H1 (cell line): ENCODE measurements around the gene VWA1. TPM values are rescaled to one million over a fixed set of nuclear protein-coding genes. Genes with fewer than 3 reads are reported as not detected.

Experiments used
- CTCF ChIA-PET: fragments of 300-600 bp; sonication (Branson Sonifier 250); formaldehyde crosslinking; loops from one replicate; lab custom pipeline; 2021; ENCODE audit not compliant: partially characterized antibody; lab: Charles Lee
- POLR2A ChIA-PET: fragments of 300-600 bp; sonication (Branson Sonifier 250); formaldehyde crosslinking; loops from one replicate; lab custom pipeline; 2021; ENCODE audit warnings: inconsistent platforms; ENCODE audit not compliant: partially characterized antibody; lab: Charles Lee
- DNase-seq, 2 experiments: peaks; one replicate each; pipeline versions ENCODE4 v3.0.0 to v3.0.0-alpha.2; 2010 to 2022; ENCODE audit warnings: low spot score in 2 of 2, low read depth in 1 of 2, mixed read lengths in 1 of 2
- FAIRE-seq: peaks from 2 replicates; lab custom pipeline; 2011; peaks lifted over from hg19 to GRCh38; lab: Jason Lieb, UNC
- H2AFZ ChIP-seq: 2 replicates; pipeline ENCODE4 v1.8.1; 2012; ENCODE audit warnings: low read length, inconsistent platforms
- H2AK5ac ChIP-seq: 2 replicates; pipeline ENCODE4 v1.6.1; 2013; ENCODE audit warnings: low read depth, low read length
- H2BK120ac ChIP-seq: replicated peaks from 2 replicates; pipeline ENCODE3; 2013; ENCODE audit warnings: low read depth, low read length, inconsistent platforms
- H2BK12ac ChIP-seq: 2 replicates; pipeline ENCODE4 v1.6.1; 2013; ENCODE audit warnings: low read depth, low read length
- H2BK15ac ChIP-seq: 2 replicates; pipeline ENCODE4 v1.6.1; 2013; ENCODE audit warnings: low read length
- H2BK20ac ChIP-seq: 2 replicates; pipeline ENCODE4 v1.6.1; 2013; ENCODE audit warnings: low read length
- H2BK5ac ChIP-seq: 2 replicates; pipeline ENCODE4 v1.6.1; 2013; ENCODE audit warnings: low read depth, low read length
- H3K14ac ChIP-seq: 2 replicates; pipeline ENCODE4 v1.6.1; 2013; ENCODE audit warnings: inconsistent platforms; ENCODE audit not compliant: insufficient read length
- H3K18ac ChIP-seq: 2 replicates; pipeline ENCODE4 v1.6.1; 2013; ENCODE audit warnings: low read length; ENCODE audit errors: extremely low read depth
- H3K23ac ChIP-seq: 2 replicates; pipeline ENCODE4 v1.6.1; 2013; ENCODE audit warnings: inconsistent platforms; ENCODE audit not compliant: insufficient read length
- H3K23me2 ChIP-seq: 2 replicates; pipeline ENCODE4 v1.6.1; 2013; ENCODE audit warnings: low read depth, low read length
- H3K27ac ChIP-seq: 2 replicates; pipeline ENCODE4 v1.6.1; 2011; ENCODE audit warnings: low read depth, low read length, inconsistent platforms
- H3K27me3 ChIP-seq, 4 experiments: replicated peaks in 1 of 4; 1 replicate in 1 of 4; 2 replicates in 3 of 4; pipeline versions ENCODE4 v1.6.1 to v1.8.1; 2011 to 2013; ENCODE audit warnings: low read length in 3 of 4, mild to moderate bottlenecking in 3 of 4, inconsistent platforms in 2 of 4, mixed read lengths in 2 of 4, moderate library complexity in 1 of 4; ENCODE audit not compliant: control insufficient read depth in 3 of 4, insufficient read depth in 3 of 4; ENCODE audit errors: extremely low read depth in 1 of 4
- H3K36me3 ChIP-seq, 4 experiments: 2 replicates each; pipeline versions ENCODE4 v1.6.1 to v1.8.1; 2011 to 2013; ENCODE audit warnings: mild to moderate bottlenecking in 4 of 4, low read length in 3 of 4, moderate library complexity in 2 of 4, control low read depth in 1 of 4, inconsistent platforms in 1 of 4; ENCODE audit not compliant: insufficient read depth in 4 of 4, control insufficient read depth in 2 of 4
- H3K4ac ChIP-seq: replicated peaks from 2 replicates; pipeline ENCODE3; 2013; ENCODE audit warnings: low read length, low read depth, mixed read lengths, inconsistent platforms; ENCODE audit not compliant: insufficient read length
- H3K4me1 ChIP-seq, 4 experiments: replicated peaks in 1 of 4; 1 replicate in 1 of 4; 2 replicates in 3 of 4; pipeline versions ENCODE4 v1.6.1 to v1.8.1; 2011 to 2013; ENCODE audit warnings: low read length in 3 of 4, inconsistent platforms in 2 of 4, mixed read lengths in 1 of 4; ENCODE audit not compliant: insufficient read depth in 4 of 4, control insufficient read depth in 3 of 4
- H3K4me2 ChIP-seq, 2 experiments: 2 replicates each; pipeline versions ENCODE4 v1.6.1 to v1.8.1; 2011 to 2013; ENCODE audit warnings: low read depth in 2 of 2, low read length in 2 of 2, control low read depth in 1 of 2, inconsistent platforms in 1 of 2, mild to moderate bottlenecking in 1 of 2; ENCODE audit not compliant: insufficient read depth in 1 of 2
- H3K4me3 ChIP-seq, 4 experiments: fragments of 200-600, 300-600 bp in 1 of 4; sonication (generic), shearing (Covaris generic), sonication (Bioruptor Twin) in 1 of 4; 2 replicates each; pipeline versions ENCODE4 v1.5.1 to v1.8.1; 2011 to 2016; ENCODE audit warnings: low read length in 4 of 4, low read depth in 3 of 4, control low read depth in 2 of 4, inconsistent platforms in 2 of 4, mild to moderate bottlenecking in 2 of 4, mixed read lengths in 1 of 4, moderate library complexity in 1 of 4; ENCODE audit not compliant: insufficient read depth in 2 of 4; ENCODE audit errors: extremely low read depth in 1 of 4
- H3K56ac ChIP-seq: replicated peaks from 2 replicates; pipeline ENCODE3; 2013; ENCODE audit warnings: low read depth, mild to moderate bottlenecking, mixed read lengths, low read length, inconsistent platforms; ENCODE audit not compliant: insufficient read length
- H3K79me1 ChIP-seq: 2 replicates; pipeline ENCODE4 v1.6.1; 2013; ENCODE audit warnings: low read depth, low read length, control low read depth
- H3K79me2 ChIP-seq, 2 experiments: 2 replicates each; pipeline versions ENCODE4 v1.6.1 to v1.8.1; 2012 to 2013; ENCODE audit warnings: low read length in 2 of 2, mild to moderate bottlenecking in 2 of 2, inconsistent platforms in 1 of 2; ENCODE audit not compliant: insufficient read depth in 2 of 2, control insufficient read depth in 1 of 2
- H3K9ac ChIP-seq, 4 experiments: replicated peaks in 1 of 4; 1 replicate in 1 of 4; 2 replicates in 3 of 4; pipeline versions ENCODE4 v1.6.1 to v1.8.1; 2011 to 2013; ENCODE audit warnings: low read depth in 3 of 4, low read length in 3 of 4, control low read depth in 2 of 4, mild to moderate bottlenecking in 2 of 4, moderate library complexity in 2 of 4, inconsistent platforms in 1 of 4; ENCODE audit errors: extremely low read depth in 1 of 4
- H3K9me3 ChIP-seq, 2 experiments: 2 replicates each; pipeline versions ENCODE4 v1.6.1 to v1.8.1; 2012 to 2013; ENCODE audit warnings: mild to moderate bottlenecking in 2 of 2, moderate library complexity in 2 of 2, control low read depth in 1 of 2, inconsistent platforms in 1 of 2, low read depth in 1 of 2, low read length in 1 of 2, mixed read lengths in 1 of 2; ENCODE audit not compliant: insufficient read depth in 2 of 2
- H4K20me1 ChIP-seq, 2 experiments: replicated peaks in 1 of 2; 2 replicates each; pipeline versions ENCODE3 to v1.8.1; 2011 to 2013; ENCODE audit warnings: inconsistent platforms in 2 of 2, low read length in 2 of 2, mild to moderate bottlenecking in 1 of 2; ENCODE audit not compliant: insufficient read depth in 2 of 2, control insufficient read depth in 1 of 2
- H4K5ac ChIP-seq: 2 replicates; pipeline ENCODE4 v1.6.1; 2013; ENCODE audit warnings: low read length, low read depth, mixed read lengths, inconsistent platforms; ENCODE audit not compliant: insufficient read length
- H4K8ac ChIP-seq: 2 replicates; pipeline ENCODE4 v1.8.0; 2013; ENCODE audit warnings: mild to moderate bottlenecking, moderate library complexity, low read length, inconsistent platforms; ENCODE audit not compliant: insufficient read depth; ENCODE audit errors: extremely low read depth
- H4K91ac ChIP-seq: replicated peaks from 2 replicates; pipeline ENCODE3; 2013; ENCODE audit warnings: low read length, mixed read lengths, inconsistent platforms; ENCODE audit not compliant: insufficient read length
- ASH2L ChIP-seq: fragments of 200-600, 300-600 bp; sonication (generic); IDR thresholded peaks from one replicate; pipeline ENCODE4 v1.7.1; 2017; ENCODE audit warnings: low read length
- KDM4A ChIP-seq: IDR thresholded peaks from one replicate; pipeline ENCODE4 v1.7.1; 2012; ENCODE audit warnings: low read depth, mild to moderate bottlenecking, moderate library complexity, low read length, inconsistent platforms; ENCODE audit not compliant: severe bottlenecking
- POLR2AphosphoS5 ChIP-seq: IDR thresholded peaks from 2 replicates; pipeline ENCODE4 v1.6.1; 2011; ENCODE audit warnings: low read depth, low read length
- TBP ChIP-seq: IDR thresholded peaks from 2 replicates; pipeline ENCODE4 v1.6.1; 2011; ENCODE audit warnings: low read depth, low read length, improper control_type of control experiment
- WGBS, 2 experiments: shearing (Covaris generic) in 1 of 2; methylation state at CpG; one replicate each; pipeline versions ENCODE4 v1.1.6 to v1.1.7; 2013 to 2015; ENCODE audit warnings: low lambda C conversion rate in 2 of 2, mixed read lengths in 2 of 2, inconsistent platforms in 1 of 2, low coverage in 1 of 2, missing lambda C conversion rate in 1 of 2; ENCODE audit not compliant: insufficient replicate concordance in 2 of 2, insufficient coverage in 1 of 2, insufficient read length in 1 of 2; ENCODE audit errors: extremely low coverage in 1 of 2, missing lambda C conversion rate in 1 of 2; 5-methylcytosine and 5-hydroxymethylcytosine counted together
- polyA plus RNA-seq, 7 experiments: library from polyadenylated mRNA; depleted of rRNA in 3 of 7; stranded (reverse) in 5 of 7; unstranded in 2 of 7; fragments of >200 nt in 5 of 7; fragments of 200-250 nt in 2 of 7; gene quantifications; 1 replicate in 5 of 7; 2 replicates in 1 of 7; 4 replicates in 1 of 7; pipeline versions ENCODE4 v1.2.1 to v1.2.3, GENCODE V29; 2011 to 2013; ENCODE audit warnings: missing spikeins in 2 of 7, mixed read lengths in 2 of 7
- total RNA-seq: library from RNA; stranded (reverse); fragmentation: NEBNext Ultra II Directional; extraction: Animal tissue kit (Norgen Biotek cat#: 25700); gene quantifications from 2 replicates; pipeline ENCODE4 v1.2.1, GENCODE V29; 2021

VWA1 gene
- total and polyA plus RNA-seq, 2 of the 8 experiments (the other 6 are each of a cell fraction or from before 2014, with no cell fraction given), result 16.0 to 36.6 TPM

DNA sequence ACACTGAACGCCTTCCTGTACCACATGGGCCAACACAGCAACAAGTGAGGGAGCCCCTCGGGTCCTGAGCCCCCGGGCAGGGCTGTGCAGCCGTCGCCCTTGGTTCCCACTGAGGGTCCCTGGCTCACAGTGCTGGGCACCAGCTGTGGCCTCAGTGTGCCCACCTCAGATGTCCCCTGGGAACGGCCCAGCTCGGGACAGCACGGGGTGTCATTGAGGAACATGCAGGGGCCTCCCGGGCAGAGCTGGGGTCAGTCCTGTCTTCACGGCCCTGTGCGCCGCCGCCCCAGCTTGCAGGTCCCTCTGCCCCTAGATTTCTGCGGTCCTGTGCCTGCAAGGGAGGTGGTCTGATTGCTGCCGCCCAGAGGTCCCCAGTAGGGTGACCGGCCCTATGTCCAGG is 53.7 kb downstream of the VWA1 start:
- H3K9me3 ChIP-seq, result no peaks in the 10 kb centered on the region; a peak in 1 of 4 replicates
- H3K23ac ChIP-seq, result no peak overlapping the region
- H3K27me3 ChIP-seq, result no peaks in the 10 kb centered on the region
- peaks cover 0 to 1% of the 10 kb centered on the region in 2 experiments for H4K20me1 ChIP-seq
- no peak overlapping the region for H3K18ac ChIP-seq
- WGBS, 2 experiments, result 89% methylated on average over 15 of the region's 16 CpGs; no CpG with 5 or more reads in 1 of the 2 experiments
- H4K5ac ChIP-seq, result no peak overlapping the region
- H2AFZ ChIP-seq, result no peak overlapping the region
- H3K4me2 ChIP-seq, result no peak overlapping the region
- FAIRE-seq (no peak), DNase-seq (no peak)
- H2BK12ac ChIP-seq, result no peak overlapping the region
- no peaks in the 10 kb centered on the region for H3K79me2 ChIP-seq
- H2BK20ac ChIP-seq, result no peak overlapping the region
- no peak overlapping the region for H3K4me3 ChIP-seq
- H4K91ac ChIP-seq, result no peak overlapping the region
- CTCF ChIA-PET, result interaction anchor here (2.4 kb wide), 1 partner anchor 15 kb away, joined by 9 read pairs; no protein-coding TSS in a partner anchor
- POLR2A ChIA-PET, result no interaction called here
- no peak overlapping the region for H3K56ac ChIP-seq
- no peak overlapping the region for H2BK120ac ChIP-seq
- H3K27ac ChIP-seq, result no peak overlapping the region
- H2BK15ac ChIP-seq, result no peak overlapping the region
- H3K23me2 ChIP-seq, result no peaks in the 10 kb centered on the region
- H3K79me1 ChIP-seq, result no peaks in the 10 kb centered on the region; the same call in 1 of the 2 replicates
- no peak overlapping the region for H3K14ac ChIP-seq
- no peak overlapping the region for H3K4ac ChIP-seq
- H4K8ac ChIP-seq, result no peak overlapping the region
- no peak overlapping the region for H2BK5ac ChIP-seq
- H3K4me1 ChIP-seq, result no peaks in the 10 kb centered on the region
- H2AK5ac ChIP-seq, result no peak overlapping the region
- H3K9ac ChIP-seq, result no peak overlapping the region
- TF ChIP-seq POLR2AphosphoS5 (no peak), ASH2L (no peak), TBP (no peak), KDM4A (no peak)
- H3K36me3 ChIP-seq, result peaks cover 6 to 55% (median 31%) of the 10 kb centered on the region in 4 experiments; a peak in 7 of 8 replicates
